Neural crest cell (in vitro differentiated cells): ENCODE measurements around the gene ALLC. TPM values are rescaled to one million over a fixed set of nuclear protein-coding genes. Genes with fewer than 3 reads are reported as not detected.
"Not testable (repeated sequence)": the region's sequence is repeated elsewhere in the genome, so short reads cannot be mapped to it uniquely, and the experiment has no call there.

Source experiments
- DNase-seq: peaks from one replicate; pipeline ENCODE4 v3.0.0; 2021; ENCODE audit warnings: low read depth, mixed read lengths, low spot score
- H3K27ac Mint-ChIP-seq: one replicate; pipeline ENCODE4 v1.8.0; 2021; ENCODE audit warnings: mild to moderate bottlenecking, mixed read lengths; ENCODE audit not compliant: unreplicated experiment
- H3K27me3 Mint-ChIP-seq: 2 replicates; pipeline ENCODE4 v1.8.0; 2021; ENCODE audit warnings: low read depth, mild to moderate bottlenecking, mixed read lengths
- H3K36me3 Mint-ChIP-seq: 2 replicates; pipeline ENCODE4 v1.8.0; 2021; ENCODE audit warnings: low read depth, mild to moderate bottlenecking, mixed read lengths
- H3K4me1 Mint-ChIP-seq: 2 replicates; pipeline ENCODE4 v1.8.0; 2021; ENCODE audit warnings: mixed read lengths
- H3K4me3 Mint-ChIP-seq: one replicate; pipeline ENCODE4 v1.8.0; 2021; ENCODE audit warnings: mild to moderate bottlenecking, mixed read lengths
- H3K9me3 Mint-ChIP-seq: 2 replicates; pipeline ENCODE4 v1.8.0; 2021; ENCODE audit warnings: mixed read lengths
- total RNA-seq: library from RNA; stranded (reverse); gene quantifications from 2 replicates; pipeline ENCODE4 v1.2.1, GENCODE V29; 2021
- TF ChIP-seq, protein P1 (sequence below): fragments of 200-600 bp; sonication (generic); conservative IDR thresholded peaks from 2 replicates; pipeline ENCODE4 v1.5.0; 2021; ENCODE audit warnings: antibody characterized with exemption, mild to moderate bottlenecking

Gene ALLC
- total RNA-seq, 1 donor from 2014 or later, result not detected

DNA sequence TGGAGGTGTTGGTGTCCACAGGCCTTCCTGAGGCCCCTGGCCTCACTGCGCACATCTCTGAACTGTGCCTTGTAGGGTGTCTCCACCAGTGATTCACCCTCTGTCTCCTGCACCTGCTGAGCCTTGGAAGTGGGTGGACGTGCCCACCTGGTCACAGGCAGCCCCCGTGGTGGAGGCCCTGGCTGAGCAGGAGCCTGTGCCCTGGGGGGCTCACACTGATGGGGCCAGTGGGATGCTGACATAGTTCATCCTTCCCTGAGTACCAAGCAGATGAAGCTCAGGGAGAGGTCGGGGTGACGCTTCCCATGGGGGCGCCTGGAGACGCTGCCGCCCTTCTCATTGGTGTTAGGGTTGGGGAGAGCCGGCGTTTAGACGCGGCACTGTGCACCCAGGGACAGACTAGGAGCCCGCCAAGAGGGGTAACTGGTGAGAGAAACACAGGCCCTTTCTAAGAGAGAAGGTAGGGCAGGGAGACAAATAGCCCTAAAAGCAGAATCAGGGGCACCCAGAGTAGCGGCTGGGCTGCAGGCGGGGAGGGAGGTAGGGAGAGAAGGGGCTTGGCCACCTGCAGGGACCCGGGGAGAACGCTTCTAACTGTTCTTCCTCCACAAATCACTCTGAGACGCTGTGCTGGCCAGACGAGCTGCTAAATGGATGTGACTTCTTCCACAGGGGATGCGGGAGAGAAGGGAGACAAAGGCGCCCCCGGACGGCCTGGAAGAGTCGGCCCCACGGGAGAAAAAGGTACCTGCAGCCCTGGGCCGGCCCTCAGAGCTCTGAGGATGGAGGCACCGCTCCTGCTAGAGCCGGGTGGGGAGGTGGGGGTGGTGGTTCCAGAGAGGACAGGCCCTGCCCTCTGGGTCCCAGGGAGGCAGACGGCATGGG lies 45.1 kb upstream of the ALLC start:
- TF ChIP-seq, protein P1, sequence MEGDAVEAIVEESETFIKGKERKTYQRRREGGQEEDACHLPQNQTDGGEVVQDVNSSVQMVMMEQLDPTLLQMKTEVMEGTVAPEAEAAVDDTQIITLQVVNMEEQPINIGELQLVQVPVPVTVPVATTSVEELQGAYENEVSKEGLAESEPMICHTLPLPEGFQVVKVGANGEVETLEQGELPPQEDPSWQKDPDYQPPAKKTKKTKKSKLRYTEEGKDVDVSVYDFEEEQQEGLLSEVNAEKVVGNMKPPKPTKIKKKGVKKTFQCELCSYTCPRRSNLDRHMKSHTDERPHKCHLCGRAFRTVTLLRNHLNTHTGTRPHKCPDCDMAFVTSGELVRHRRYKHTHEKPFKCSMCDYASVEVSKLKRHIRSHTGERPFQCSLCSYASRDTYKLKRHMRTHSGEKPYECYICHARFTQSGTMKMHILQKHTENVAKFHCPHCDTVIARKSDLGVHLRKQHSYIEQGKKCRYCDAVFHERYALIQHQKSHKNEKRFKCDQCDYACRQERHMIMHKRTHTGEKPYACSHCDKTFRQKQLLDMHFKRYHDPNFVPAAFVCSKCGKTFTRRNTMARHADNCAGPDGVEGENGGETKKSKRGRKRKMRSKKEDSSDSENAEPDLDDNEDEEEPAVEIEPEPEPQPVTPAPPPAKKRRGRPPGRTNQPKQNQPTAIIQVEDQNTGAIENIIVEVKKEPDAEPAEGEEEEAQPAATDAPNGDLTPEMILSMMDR, result no peak

DNA sequence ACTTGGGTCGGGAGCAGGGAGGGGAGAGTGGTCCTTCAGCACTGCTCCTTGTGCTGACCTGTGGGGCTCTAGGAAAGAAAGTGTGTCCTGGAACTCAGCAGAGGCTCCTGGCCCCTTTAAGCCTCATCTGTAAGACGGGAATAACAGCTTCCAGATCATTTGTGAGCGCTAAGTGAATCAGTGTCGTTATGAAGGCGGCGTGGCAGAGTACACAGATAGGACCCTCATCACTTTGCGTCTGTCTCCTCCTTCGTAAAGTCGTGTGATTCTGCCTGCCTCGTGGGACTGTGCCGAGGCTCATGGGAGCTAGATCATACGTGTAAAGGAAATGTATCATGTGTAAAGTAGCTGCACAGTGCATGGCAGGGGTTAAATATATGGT lies 44.5 kb upstream of the ALLC start:
- DNase-seq, result no peak
- TF ChIP-seq, protein P1, result no peak
- Mint-ChIP-seq H3K4me1 (peaks cover 15% of the 10 kb centered on the region), H3K27me3 (no peaks in the 10 kb centered on the region), H3K4me3 (no peak overlapping the region), H3K27ac (no peak overlapping the region), H3K36me3 (peaks cover 14% of the 10 kb centered on the region), H3K9me3 (peaks cover 2% of the 10 kb centered on the region)

More for the DNA sequence above, 45.1 kb upstream of the ALLC start:
- Mint-ChIP-seq H3K36me3 (peaks cover 14% of the 10 kb centered on the region), H3K27me3 (no peaks in the 10 kb centered on the region), H3K4me3 (no peak overlapping the region), H3K9me3 (peaks cover 2% of the 10 kb centered on the region), H3K27ac (no peak overlapping the region), H3K4me1 (peaks cover 15% of the 10 kb centered on the region)
- no peak for DNase-seq

DNA sequence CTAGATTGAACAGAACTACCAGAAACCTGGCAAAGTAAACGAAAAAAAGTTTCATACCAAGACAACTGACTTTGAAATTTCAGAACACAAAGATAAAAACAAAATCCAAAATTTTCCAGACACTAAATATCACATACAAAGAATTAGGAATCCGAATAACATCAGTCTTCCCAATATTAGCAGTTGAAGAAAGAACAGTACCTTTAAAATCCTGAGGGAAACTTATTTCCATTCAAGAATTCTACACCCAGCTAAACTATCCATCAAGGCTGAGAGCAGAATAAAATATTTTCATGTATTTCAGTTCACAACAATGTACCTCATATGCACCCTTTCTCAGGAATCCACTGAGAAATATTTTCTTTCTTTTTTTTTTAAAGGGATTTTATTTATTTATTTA lies 43.3 kb upstream of the ALLC start:
- not testable (repeated sequence) for DNase-seq, H3K27ac Mint-ChIP-seq, H3K4me3 Mint-ChIP-seq, H3K27me3 Mint-ChIP-seq, H3K9me3 Mint-ChIP-seq
- Mint-ChIP-seq H3K36me3 (peaks cover 14% of the 10 kb centered on the region), H3K4me1 (peaks cover 15% of the 10 kb centered on the region)

DNA sequence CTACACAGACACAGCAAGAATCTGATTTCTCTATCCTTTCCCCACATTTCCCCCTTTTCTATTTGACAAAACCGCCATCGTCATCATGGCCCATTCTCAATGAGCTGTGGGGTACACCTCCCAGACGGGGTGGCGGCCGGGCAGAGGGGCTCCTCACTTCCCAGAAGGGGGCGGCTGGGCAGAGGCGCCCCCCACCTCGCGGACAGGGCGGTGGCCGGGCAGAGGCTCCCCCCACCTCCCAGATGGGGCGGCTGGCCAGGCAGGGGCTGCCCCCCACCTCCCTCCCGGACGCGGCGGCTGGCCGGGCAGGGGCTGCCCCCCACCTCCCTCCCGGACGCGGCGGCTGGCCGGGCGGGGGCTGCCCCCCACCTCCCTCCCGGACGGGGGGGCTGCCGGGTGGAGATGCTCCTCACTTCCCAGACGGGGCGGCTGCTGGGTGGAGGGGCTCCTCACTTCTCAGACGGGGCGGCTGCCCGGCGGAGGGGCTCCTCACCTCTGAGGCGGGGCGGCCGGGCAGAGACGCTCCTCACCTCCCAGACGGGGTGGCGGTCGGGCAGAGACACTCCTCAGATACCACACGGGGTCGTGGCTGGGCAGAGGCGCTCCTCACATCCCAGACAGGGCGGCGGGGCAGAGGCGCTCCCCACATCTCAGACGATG lies 42.3 kb upstream of the ALLC start:
- not testable (repeated sequence) for H3K4me1 Mint-ChIP-seq, H3K9me3 Mint-ChIP-seq, H3K4me3 Mint-ChIP-seq, H3K27me3 Mint-ChIP-seq, H3K27ac Mint-ChIP-seq, DNase-seq
- H3K36me3 Mint-ChIP-seq, result peaks cover 14% of the 10 kb centered on the region

DNA sequence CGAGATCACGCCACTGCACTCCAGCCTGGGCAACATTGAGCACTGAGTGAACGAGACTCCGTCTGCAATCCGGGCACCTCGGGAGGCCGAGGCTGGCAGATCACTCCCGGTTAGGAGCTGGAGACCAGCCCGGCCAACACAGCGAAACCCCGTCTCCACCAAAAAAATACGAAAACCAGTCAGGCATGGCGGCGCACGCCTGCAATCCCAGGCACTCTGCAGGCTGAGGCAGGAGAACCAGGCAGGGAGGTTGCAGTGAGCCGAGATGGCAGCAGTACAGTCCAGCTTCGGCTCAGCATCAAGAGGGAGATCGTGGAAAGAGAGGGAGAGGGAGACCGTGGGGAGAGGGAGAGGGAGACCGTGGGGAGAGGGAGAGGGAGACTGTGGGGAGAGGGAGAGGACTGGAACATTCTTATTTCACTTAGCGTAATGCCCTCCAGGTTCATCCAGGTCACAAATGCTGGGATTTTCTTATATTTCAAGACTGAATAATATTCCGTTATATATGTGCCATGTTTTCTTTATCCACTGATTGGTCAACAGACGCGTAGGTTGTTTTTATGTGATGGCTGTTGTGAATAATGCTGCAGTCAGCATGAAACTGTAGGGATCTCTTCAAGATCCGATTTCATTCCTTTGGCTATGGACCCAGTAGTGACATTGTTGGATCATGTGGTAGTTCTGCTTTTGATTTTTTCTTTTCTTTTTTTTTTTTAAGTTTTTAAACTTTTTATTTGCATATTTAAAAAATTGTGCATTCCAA lies 41.4 kb upstream of the ALLC start:
- H3K9me3 Mint-ChIP-seq, H3K27me3 Mint-ChIP-seq, DNase-seq, H3K27ac Mint-ChIP-seq, H3K4me1 Mint-ChIP-seq, H3K4me3 Mint-ChIP-seq: not testable (repeated sequence)
- peaks cover 18% of the 10 kb centered on the region for H3K36me3 Mint-ChIP-seq

DNA sequence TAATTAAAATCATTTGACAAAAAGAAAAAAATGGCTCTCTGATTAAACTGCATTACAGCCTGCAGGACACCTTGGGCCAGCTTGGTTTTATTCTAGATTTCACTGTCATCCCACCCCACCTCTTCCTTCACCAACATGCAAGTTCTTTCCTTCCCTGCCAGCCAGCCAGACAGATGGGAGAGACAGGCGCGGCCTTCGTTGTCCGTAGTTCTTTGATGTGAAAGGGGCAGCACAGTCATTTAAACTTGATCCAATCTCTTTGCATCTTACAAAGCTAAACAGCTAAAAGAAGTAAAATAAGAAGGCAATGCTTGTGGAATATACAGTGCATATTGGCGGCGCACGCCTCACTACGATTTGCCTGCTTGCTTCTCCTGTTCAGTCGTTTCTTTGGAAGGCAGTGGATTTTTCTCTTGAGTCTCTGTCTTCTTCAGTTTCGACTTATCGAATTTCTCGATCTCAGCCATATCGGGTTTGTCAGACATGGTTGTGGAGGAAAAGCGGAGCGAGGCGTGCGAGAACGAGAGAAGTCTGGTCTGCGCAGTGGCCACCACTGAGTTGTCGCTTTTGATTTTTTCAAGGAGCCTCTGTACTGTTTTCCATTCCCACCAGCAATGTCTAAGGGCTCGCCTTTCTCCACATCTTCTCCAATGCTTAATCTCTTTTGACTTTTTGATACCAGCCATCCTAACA lies 40.7 kb upstream of the ALLC start:
- Mint-ChIP-seq H3K27me3 (peaks cover 6% of the 10 kb centered on the region), H3K36me3 (peaks cover 15% of the 10 kb centered on the region), H3K4me3 (no peak overlapping the region), H3K4me1 (no peaks in the 10 kb centered on the region), H3K27ac (no peak overlapping the region), H3K9me3 (peaks cover 6% of the 10 kb centered on the region)
- no peak for DNase-seq
- TF ChIP-seq, protein P1, result no peak
